Testis (tissue), 2 donors: ENCODE results near the gene ATP13A4.

ENCODE experiments used
- CTCF ChIP-seq, 3 experiments: fragments of 450-650 bp in 2 of 3; fragments of 200-600 bp in 1 of 3; sonication (generic) in 1 of 3; IDR thresholded peaks; one replicate each; pipeline ENCODE4 v1.5.1; 2016 to 2019; ENCODE audit warnings: antibody characterized with exemption in 3 of 3, mild to moderate bottlenecking in 2 of 3, moderate library complexity in 1 of 3
- POLR2A ChIP-seq: fragments of 450-650 bp; IDR thresholded peaks from one replicate; pipeline ENCODE4 v1.6.1; 2017; ENCODE audit warnings: antibody characterized with exemption, mild to moderate bottlenecking, moderate library complexity

- TF ChIP-seq CTCF (IDR thresholded peaks at IDR 0.05): no peak
- TF ChIP-seq POLR2A: no peak
These were observed 55.4 kb downstream of the ATP13A4 start for GRCh38 chr3:193499136-193499770.
